ENCODE data around the gene SLC43A3.
A peak's percentile ranks its signal among the peaks of the same experiment; 100 is the strongest.

Gene SLC43A3

DNA sequence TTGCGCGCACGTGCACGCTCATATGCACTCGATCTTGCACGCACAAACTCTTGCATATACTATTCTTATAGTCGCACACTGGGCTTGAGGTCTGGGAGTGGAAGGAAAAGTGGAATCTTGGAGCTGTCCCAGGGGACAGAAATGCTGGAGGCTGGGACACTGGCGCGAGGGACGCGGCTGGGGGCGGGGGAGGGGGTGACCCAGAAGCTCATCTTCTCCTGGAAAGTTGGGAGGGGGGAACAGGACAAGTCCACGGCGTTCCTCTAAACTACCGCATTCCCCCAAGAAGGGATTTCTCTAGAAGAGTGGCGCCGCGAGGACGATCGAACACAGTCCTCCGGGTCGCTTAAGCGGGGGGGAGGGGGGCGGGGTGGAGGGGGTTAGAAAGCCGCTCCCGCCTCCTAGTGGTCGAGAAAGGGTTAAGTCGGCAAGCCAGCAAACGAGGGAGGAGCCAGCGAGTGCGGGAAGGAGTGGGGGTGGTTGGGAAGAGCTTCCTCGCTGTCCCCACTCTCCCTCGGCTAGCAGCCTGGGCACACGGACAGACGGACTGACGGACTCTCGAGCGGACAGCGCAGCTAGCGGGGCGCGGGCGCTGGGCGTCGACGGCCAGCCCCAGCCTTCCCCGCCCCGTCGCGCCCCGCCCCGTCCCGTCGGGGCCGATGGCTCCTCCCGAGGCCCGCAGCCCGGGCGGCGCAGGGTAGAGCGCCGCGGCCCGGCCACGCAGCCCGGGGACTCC lies 33.3 kb upstream of the SLC43A3 start, which contains the start of gene RTN4RL2:
RTN4RL2 (plus strand) TSS at position 507 of the 736 bp plus-strand sequence. CDS start 338 bp downstream, outside the sequence.
- peak; percentile 20 for DNase-seq (ENCODE audit: low read depth, low spot score)
- in situ Hi-C loops (cut with HindIII; ENCODE audit: low sequenced_read_pairs): no loop called here
- H3K4me3 ChIP-seq (ENCODE audit: low read depth, low read length): peak within 1 kb of the TSS; percentile 27

GRCh38 chr11:57459164-57460021 lies 32.5 kb upstream of the SLC43A3 start:
- no peak for DNase-seq (ENCODE audit: low read depth, low spot score)
- no peak for TF ChIP-seq CTCF (IDR thresholded peaks at IDR 0.05; ENCODE audit: low read depth, low read length)
- no peak overlapping the region for H3K4me3 ChIP-seq (ENCODE audit: low read depth, low read length)
- in situ Hi-C loops (cut with HindIII; ENCODE audit: low sequenced_read_pairs): no loop called here

More for the DNA sequence above, 33.3 kb upstream of the SLC43A3 start, which contains the start of gene RTN4RL2:
- peak; percentile 19 for TF ChIP-seq CTCF (IDR thresholded peaks at IDR 0.05; ENCODE audit: low read depth, low read length)

- in situ Hi-C loops (cut with HindIII; ENCODE audit: low sequenced_read_pairs): no loop called here
- H3K4me3 ChIP-seq (ENCODE audit: low read depth, low read length): no peak overlapping the region
- TF ChIP-seq CTCF (IDR thresholded peaks at IDR 0.05; ENCODE audit: low read depth, low read length): peak; percentile 75
- DNase-seq (ENCODE audit: low read depth, low spot score): no peak
Observed at GRCh38 chr11:57458410-57459163, 31.7 kb upstream of the SLC43A3 start.

DNA sequence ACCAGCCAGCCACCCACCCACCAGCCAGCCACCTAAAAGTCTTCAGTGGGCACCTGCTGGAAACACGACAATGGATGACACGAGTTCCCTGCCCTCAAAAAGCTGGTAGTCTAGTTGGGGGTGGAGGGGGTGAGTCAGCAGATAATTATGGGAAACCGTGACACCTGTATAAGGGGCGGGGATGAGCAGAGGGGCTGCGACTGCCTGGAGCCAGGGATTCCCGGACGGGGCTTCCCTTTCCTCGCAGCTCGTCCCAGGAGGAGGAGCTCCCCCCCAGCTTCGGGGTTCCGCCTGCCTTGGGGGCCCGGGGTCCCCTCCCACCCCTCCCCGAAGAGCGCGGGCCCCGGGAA lies 31.1 kb upstream of the SLC43A3 start:
- DNase-seq (ENCODE audit: low read depth, low spot score): no peak
- H3K4me3 ChIP-seq (ENCODE audit: low read depth, low read length): no peak overlapping the region

GRCh38 chr11:57457643-57458023 lies 30.7 kb upstream of the SLC43A3 start:
- in situ Hi-C loops (cut with HindIII; ENCODE audit: low sequenced_read_pairs): no loop called here
- no peak overlapping the region for H3K4me3 ChIP-seq (ENCODE audit: low read depth, low read length)
- TF ChIP-seq CTCF (IDR thresholded peaks at IDR 0.05; ENCODE audit: low read depth, low read length): no peak
- DNase-seq (ENCODE audit: low read depth, low spot score): no peak

More for the DNA sequence above, 31.1 kb upstream of the SLC43A3 start:
- no peak for TF ChIP-seq CTCF (IDR thresholded peaks at IDR 0.05; ENCODE audit: low read depth, low read length)
- in situ Hi-C loops (cut with HindIII; ENCODE audit: low sequenced_read_pairs): no loop called here

DNA sequence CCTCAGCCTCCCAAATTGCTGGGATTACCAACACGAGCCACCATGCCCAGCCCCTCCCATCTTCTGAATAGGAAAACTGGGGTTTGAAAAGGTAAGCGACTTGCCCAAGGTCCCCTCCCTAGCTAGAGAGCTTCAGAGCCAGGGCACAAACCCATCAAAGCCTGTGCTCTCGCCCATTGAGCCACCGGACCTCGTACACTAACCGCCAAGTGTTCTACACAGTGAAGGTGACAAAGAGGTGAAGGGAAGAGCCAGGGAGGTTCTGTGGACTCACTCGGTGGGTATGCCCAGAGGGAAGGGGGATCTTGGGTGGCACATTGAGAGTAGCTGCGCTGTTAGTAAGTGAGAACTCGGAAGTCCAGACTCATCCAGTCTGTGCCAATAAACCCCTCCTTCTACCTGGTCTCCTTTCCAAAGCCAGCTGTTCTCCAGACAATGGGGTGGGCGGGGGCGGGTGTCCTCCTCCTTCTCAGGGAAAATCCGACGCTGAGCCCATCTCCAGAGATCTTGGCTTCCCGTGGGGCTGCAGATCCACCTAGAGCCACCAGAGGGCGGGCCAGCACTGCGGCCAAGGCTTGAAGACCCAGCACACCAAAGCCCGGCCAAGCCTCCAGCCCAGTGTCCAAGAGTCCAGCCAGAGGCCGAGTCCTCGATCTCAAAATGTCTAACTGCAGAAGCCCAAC lies 30.2 kb upstream of the SLC43A3 start:
- DNase-seq (ENCODE audit: low read depth, low spot score): peak; percentile 80
- no peak overlapping the region for H3K4me3 ChIP-seq (ENCODE audit: low read depth, low read length)
- peak; percentile 99 for TF ChIP-seq CTCF (IDR thresholded peaks at IDR 0.05; ENCODE audit: low read depth, low read length)
- in situ Hi-C loops (cut with HindIII; ENCODE audit: low sequenced_read_pairs): no loop called here

Data from astrocyte of the spinal cord (primary cell).